GM19455 (cell line): ENCODE results near the gene KCNIP4.
"Not testable (repeated sequence)": the region's sequence is repeated elsewhere in the genome, so short reads cannot be mapped to it uniquely, and the experiment has no call there.

Experiments
- ATAC-seq: cut with Tn5 transposase; IDR thresholded peaks from one replicate; pipeline ENCODE4 v1.9.1; 2021; ENCODE audit not compliant: unreplicated experiment

The KCNIP4 gene

GRCh38 chr4:21384609-21385008 lies 564.0 kb downstream of the KCNIP4 start:
- ATAC-seq = no peak

- no peak for ATAC-seq
Measured at GRCh38 chr4:21380861-21381260, 567.7 kb downstream of the KCNIP4 start.

- no peak for ATAC-seq
Measured at GRCh38 chr4:21377046-21377445, 571.5 kb downstream of the KCNIP4 start.

- no peak for ATAC-seq
Measured at GRCh38 chr4:21376176-21376575, 572.4 kb downstream of the KCNIP4 start.

GRCh38 chr4:21374641-21375368 lies 573.8 kb downstream of the KCNIP4 start:
- no peak for ATAC-seq

- no peak for ATAC-seq
Measured at GRCh38 chr4:21367567-21367966, 581.0 kb downstream of the KCNIP4 start.

- no peak for ATAC-seq
Measured at GRCh38 chr4:21366840-21367239, 581.7 kb downstream of the KCNIP4 start.

- no peak for ATAC-seq
Measured at GRCh38 chr4:21366312-21366711, 582.3 kb downstream of the KCNIP4 start.

GRCh38 chr4:21363701-21364100 lies 584.9 kb downstream of the KCNIP4 start:
- no peak for ATAC-seq

- ATAC-seq = not testable (repeated sequence)
Measured at GRCh38 chr4:21352354-21352753, 596.2 kb downstream of the KCNIP4 start.

GRCh38 chr4:21347142-21347541 lies 601.4 kb downstream of the KCNIP4 start:
- ATAC-seq = no peak

GRCh38 chr4:21327976-21328700 lies 620.4 kb downstream of the KCNIP4 start:
- no peak for ATAC-seq

GRCh38 chr4:21320034-21320433 lies 628.5 kb downstream of the KCNIP4 start:
- ATAC-seq = no peak

- ATAC-seq = no peak
Measured at GRCh38 chr4:21307709-21308108, 640.9 kb downstream of the KCNIP4 start.

GRCh38 chr4:21304540-21304887 lies 644.1 kb downstream of the KCNIP4 start:
- no peak for ATAC-seq

- peak; percentile 71 for ATAC-seq
Measured at GRCh38 chr4:21290562-21290961, 658.0 kb downstream of the KCNIP4 start.

- ATAC-seq = no peak
Measured at GRCh38 chr4:21276046-21276445, 672.5 kb downstream of the KCNIP4 start.

- ATAC-seq = no peak
Measured at GRCh38 chr4:21271439-21272052, 677.0 kb downstream of the KCNIP4 start.

- no peak for ATAC-seq
Measured at GRCh38 chr4:21248331-21248730, 700.2 kb downstream of the KCNIP4 start.

GRCh38 chr4:21242163-21242562 lies 706.4 kb downstream of the KCNIP4 start:
- ATAC-seq = no peak

- no peak for ATAC-seq
Measured at GRCh38 chr4:21226637-21227538, 721.7 kb downstream of the KCNIP4 start.
